Measurements from ENCODE around the gene LRP1.

- TF ChIP-seq CTCF (conservative IDR thresholded peaks at IDR 0.05; ENCODE audit: low read length) (no peak), EZH2phosphoT487 (IDR thresholded peaks at IDR 0.05; ENCODE audit: borderline replicate concordance) (no peak)
These were observed 32.1 kb upstream of the LRP1 start for GRCh38 chr12:57096099-57096572.

Data from Loucy (cell line).